NCI-H2029 treated with DMSO at 0.1 percent for 48 hours (cell line): ENCODE measurements around the gene OTULINL.

Experiments
- DNase-seq: peaks from one replicate; lab custom pipeline; 2025; lab: John Stamatoyannopoulos, UW

Gene OTULINL

GRCh38 chr5:14600846-14601245, 19.3 kb downstream of the OTULINL start:
- no peak for DNase-seq

- no peak for DNase-seq
These were observed 21.5 kb downstream of the OTULINL start for GRCh38 chr5:14603141-14603540.

GRCh38 chr5:14607104-14607503, 25.5 kb downstream of the OTULINL start:
- DNase-seq, result no peak

- DNase-seq, result no peak
These were observed 26.6 kb downstream of the OTULINL start for GRCh38 chr5:14608169-14608568.

- no peak for DNase-seq
These were observed 30.1 kb downstream of the OTULINL start for GRCh38 chr5:14611737-14612136.

GRCh38 chr5:14614490-14614889, 32.9 kb downstream of the OTULINL start:
- no peak for DNase-seq

- DNase-seq, result peak; percentile 20
These were observed 33.8 kb downstream of the OTULINL start for GRCh38 chr5:14615365-14615764.

- no peak for DNase-seq
These were observed 35.8 kb downstream of the OTULINL start for GRCh38 chr5:14617441-14617840.

- no peak for DNase-seq
These were observed 45.7 kb downstream of the OTULINL start for GRCh38 chr5:14627270-14627669.

GRCh38 chr5:14628346-14628745, 46.8 kb downstream of the OTULINL start:
- no peak for DNase-seq

GRCh38 chr5:14630671-14631070, 49.1 kb downstream of the OTULINL start:
- DNase-seq, result no peak

GRCh38 chr5:14635656-14636055, 54.1 kb downstream of the OTULINL start:
- no peak for DNase-seq

GRCh38 chr5:14640765-14641164, 59.2 kb downstream of the OTULINL start:
- no peak for DNase-seq

- no peak for DNase-seq
These were observed 63.1 kb downstream of the OTULINL start for GRCh38 chr5:14644623-14645237.

- no peak for DNase-seq
These were observed 68.5 kb downstream of the OTULINL start for GRCh38 chr5:14650052-14650451.

GRCh38 chr5:14655146-14655741, 73.7 kb downstream of the OTULINL start:
- DNase-seq, result peak; percentile 10

- DNase-seq, result no peak
These were observed 75.3 kb downstream of the OTULINL start for GRCh38 chr5:14656898-14657297.

GRCh38 chr5:14659821-14660607, 78.4 kb downstream of the OTULINL start:
- DNase-seq, result no peak

- DNase-seq, result no peak
These were observed 79.2 kb downstream of the OTULINL start for GRCh38 chr5:14660833-14661232.
